IPS-NIHi7 (cell line): ENCODE measurements around the gene PEX10.
"Not testable (repeated sequence)": the region's sequence is repeated elsewhere in the genome, so short reads cannot be mapped to it uniquely, and the experiment has no call there.

Experiments used
- DNase-seq: peaks from one replicate; pipeline ENCODE4 v3.0.0; 2012; ENCODE audit warnings: mixed read lengths; ENCODE audit errors: extremely low spot score

PEX10 gene

DNA sequence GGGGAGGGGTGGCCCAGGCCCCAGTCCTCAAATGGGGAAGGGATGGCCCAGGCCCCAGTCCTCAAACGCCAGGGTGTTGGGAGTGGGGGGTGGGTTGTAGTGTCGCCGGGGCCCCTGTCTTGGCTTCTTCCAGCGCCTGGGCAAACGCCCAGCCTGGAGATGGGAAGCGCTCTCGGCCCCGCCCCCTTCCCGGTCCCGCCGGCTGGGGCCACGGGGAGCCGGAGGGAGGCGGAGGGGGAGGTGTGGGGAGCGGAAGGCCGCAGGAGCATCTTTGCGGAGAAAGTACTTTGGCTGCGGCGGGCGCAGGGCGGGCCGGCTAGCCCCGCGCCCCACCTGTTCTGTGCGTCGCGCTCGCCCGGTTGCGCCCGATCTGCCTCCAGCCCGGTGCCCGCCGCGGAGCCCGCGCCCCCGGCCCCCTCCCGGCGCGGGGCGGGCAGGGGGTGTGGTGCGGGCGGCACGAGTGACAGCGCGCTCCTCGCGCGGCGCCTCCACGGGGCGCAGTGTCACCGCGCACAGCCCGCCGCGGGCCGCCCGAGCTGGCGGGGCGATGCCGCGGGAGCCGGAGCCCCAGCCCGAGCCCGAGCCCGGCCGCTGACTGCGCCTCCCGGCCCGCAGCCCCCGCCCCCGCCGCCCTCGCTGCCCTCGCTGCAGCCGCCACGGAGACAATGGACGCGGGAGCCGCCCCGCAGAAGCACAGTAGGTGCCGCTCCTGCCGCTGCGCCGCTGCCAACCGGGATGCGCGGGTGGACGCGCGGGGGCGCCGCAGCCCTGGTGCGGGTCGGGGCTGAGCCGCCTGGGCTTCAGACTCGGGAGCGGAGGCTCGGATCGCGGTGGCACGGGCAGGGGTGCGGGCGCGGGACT is 31.1 kb upstream of the PEX10 start:
- DNase-seq: peak; percentile 57

GRCh38 chr1:2442661-2443060 is 30.3 kb upstream of the PEX10 start:
- no peak for DNase-seq

DNA sequence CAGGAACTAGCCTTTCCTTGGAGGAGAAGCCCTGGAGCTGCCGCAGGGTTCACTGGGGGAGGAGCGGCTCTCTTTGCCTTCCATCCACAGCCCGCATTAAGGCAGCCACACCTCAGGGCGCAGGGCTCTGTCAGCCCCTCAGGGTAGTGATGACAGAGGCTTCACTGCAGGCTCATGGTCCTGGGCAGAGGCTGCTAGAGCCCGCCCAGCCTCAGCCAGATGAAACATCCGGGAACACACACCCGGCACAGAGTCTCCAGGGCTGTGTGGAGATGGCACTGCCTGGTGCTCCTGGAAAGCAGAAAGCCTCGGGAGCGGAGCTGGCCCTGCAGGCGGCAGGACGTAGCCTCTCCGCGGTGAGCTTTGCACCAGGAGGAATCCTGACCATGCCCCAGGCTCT is 29.4 kb upstream of the PEX10 start:
- no peak for DNase-seq

DNA sequence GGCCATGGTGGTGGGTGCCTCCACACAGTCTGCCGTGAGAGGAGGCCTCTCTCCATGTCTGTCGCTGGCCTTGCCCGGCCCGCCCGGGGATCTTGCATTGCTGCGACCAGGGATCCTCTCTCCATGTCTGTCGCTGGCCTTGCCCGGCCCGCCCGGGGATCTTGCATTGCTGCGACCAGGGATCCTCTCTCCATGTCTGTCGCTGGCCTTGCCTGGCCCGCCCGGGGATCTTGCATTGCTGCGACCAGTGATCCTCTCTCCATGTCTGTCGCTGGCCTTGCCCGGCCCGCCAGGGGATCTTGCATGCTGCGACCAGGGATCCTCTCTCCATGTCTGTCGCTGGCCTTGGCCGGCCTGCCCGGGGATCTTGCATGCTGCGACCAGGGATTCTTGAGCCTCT is 28.0 kb upstream of the PEX10 start:
- not testable (repeated sequence) for DNase-seq

- no peak for DNase-seq
Observed at GRCh38 chr1:2439369-2439768, 27.0 kb upstream of the PEX10 start.

DNA sequence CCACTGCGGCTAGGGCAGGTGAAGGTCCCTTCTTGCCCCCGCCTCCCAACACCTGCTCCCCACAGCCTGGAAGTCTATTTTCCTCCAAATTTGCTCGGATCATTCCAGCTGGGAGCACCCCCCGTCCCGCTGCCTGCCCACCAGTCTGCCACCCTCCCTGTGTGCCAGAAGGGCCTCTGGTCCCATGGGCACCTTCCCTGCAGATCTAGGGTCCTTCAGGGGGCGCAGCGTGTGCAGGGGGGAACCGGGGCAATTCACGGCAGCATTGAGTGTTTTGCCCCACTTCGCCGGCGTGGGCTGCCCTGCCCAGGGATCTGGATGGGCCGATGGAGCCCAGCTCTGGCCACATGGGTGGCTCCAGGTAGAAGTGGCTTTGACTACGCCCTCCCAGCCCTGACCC is 26.3 kb upstream of the PEX10 start:
- no peak for DNase-seq

DNA sequence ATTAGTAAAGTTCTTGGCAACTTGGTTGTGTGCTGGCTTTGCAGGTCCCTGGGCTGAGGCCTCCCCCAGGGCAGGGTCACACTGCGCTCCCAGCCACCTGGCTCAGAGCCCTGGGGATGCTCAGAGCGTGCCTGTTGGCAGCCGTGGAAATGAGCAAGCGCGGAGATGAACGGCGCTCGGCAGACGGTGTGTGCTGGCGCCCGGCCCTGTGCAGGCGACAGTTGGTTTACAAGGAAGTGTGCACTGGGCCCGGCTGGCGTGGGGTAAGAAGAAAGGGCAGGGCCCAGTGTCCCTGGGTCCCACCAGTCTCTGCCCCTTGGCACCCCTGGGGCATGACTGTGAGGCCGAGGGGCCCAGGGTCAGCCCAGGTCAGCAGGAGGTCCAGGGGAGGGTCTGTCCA is 25.7 kb upstream of the PEX10 start:
- DNase-seq: no peak

GRCh38 chr1:2437617-2438016 is 25.3 kb upstream of the PEX10 start:
- no peak for DNase-seq

- DNase-seq: no peak
Observed at GRCh38 chr1:2436876-2437275, 24.5 kb upstream of the PEX10 start.

DNA sequence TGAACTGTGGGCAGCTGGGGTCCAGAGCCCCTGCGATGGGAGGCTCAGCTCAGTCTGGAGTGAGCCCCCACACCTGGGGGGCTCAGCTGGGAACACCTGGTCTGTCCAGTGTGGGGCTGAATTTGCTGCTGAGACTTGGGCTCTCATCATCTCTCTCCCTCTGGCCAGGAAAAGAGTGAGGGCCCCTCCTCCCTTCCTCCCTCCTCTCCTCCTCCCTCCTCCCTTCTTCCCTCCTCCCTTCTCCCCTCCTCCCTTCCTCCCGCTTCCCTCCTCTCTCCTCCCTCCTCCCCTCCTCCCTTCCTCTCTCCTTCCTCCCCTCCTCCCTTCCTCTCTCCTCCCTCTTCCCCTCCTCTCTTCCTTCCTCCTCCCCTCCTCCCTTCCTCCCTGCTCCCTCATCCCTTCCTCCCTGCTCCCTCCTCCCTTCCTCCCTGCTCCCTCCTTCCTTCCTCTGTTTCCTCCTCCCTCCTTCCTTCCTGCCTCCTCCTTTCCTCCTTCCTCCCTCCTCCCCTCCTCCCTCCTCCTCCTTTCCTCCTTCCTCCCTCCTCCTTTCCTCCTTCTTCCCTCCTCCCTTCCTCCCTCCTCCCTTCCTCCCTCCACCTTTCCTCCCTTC is 23.5 kb upstream of the PEX10 start:
- no peak for DNase-seq

DNA sequence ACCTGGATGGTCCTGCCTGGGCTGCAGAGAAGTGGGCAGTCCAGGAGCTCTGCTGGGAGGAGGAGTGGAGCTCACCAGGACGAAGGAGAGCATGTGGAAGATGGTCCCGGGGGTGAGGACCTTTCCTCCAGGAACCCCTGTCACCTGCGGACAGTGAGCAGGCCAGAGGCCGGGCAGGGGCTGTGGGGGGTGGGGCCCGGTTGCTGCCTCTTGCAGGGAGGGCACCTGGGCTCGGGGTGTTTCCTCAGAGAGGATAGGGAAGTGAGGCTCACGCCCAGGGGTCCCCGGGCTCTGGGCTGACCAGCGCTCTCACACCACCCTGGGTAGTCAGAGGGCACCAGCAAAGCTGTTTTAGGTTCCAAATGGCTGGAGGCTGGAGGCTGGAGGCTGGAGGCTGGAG is 22.7 kb upstream of the PEX10 start:
- no peak for DNase-seq

GRCh38 chr1:2433936-2434655 is 21.7 kb upstream of the PEX10 start:
- no peak for DNase-seq

- DNase-seq: no peak
Observed at GRCh38 chr1:2433196-2433595, 20.8 kb upstream of the PEX10 start.

- DNase-seq: no peak
Observed at GRCh38 chr1:2432441-2432844, 20.1 kb upstream of the PEX10 start.

- DNase-seq: no peak
Observed at GRCh38 chr1:2431518-2431917, 19.2 kb upstream of the PEX10 start.

DNA sequence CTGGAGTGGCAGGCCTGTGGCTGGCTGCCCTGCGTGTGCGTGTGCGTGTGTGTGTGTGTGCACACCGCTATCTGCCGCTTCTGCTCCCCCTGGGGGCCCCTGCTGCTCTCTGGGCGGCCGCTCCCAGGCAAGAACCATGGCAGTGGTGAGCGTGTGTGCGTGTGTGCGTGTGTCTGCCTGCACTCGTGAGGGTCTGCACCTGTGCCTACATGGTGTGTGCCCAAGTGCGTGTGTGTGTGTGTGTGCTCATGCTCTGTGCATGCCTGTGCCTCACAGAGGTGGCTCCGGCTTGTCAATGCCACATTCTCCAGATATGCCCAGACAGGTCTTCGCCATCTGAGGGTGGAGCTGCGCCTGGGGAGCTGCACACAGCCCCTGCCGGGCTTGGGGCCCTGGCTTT is 18.7 kb upstream of the PEX10 start:
- DNase-seq: no peak

DNA sequence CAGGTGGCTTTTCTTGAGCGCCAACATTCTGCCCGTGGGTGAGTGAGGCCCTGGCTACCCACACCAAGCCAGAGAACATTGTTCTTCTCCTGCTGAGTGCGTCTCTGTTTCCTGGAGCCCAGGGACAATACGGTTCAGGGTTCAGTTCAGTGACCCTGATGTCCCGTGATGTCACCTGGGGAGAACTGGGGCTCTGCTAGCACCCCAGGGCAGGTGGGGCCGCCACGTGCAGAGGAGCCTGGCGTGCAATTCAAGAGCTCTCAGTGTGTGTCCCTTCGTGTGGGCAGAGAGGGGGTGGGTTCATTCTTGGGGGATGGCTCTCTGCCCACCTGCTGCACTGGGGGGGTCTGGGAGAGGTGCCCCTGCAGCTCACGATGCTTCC is 18.2 kb upstream of the PEX10 start:
- DNase-seq: no peak

- DNase-seq: peak; percentile 56
Observed at GRCh38 chr1:2429780-2430591, 17.6 kb upstream of the PEX10 start.

- no peak for DNase-seq
Observed at GRCh38 chr1:2428490-2428889, 16.1 kb upstream of the PEX10 start.

GRCh38 chr1:2427976-2428375 is 15.6 kb upstream of the PEX10 start:
- no peak for DNase-seq

DNA sequence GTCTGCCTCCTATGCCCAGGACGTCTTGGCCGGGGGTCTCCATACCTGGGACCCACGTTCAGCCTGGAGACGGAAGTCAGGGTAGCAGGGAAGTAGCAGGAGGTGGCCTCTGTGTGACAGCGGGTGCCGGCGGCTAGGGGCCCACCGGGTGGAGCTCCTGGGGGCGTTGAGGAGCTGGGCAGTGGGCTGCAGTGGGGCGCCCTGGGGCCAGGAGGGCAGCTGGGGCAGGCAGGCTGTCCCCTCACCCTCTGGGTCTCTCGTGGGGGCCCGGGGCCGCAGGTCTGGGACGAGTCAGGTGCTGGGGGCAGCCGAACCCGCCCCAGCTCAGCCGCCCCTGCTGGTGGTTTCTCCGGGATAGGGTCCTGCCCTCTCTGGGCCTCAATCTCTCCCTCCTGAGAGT is 14.7 kb upstream of the PEX10 start:
- DNase-seq: no peak

- no peak for DNase-seq
Observed at GRCh38 chr1:2426540-2426939, 14.2 kb upstream of the PEX10 start.
